ES-I3 (cell line): Measurements from ENCODE around the gene ZCCHC17.
"Not testable (repeated sequence)": the region's sequence is repeated elsewhere in the genome, so short reads cannot be mapped to it uniquely, and the experiment has no call there.

Experiments used
- H3K36me3 ChIP-seq: 2 replicates; pipeline ENCODE4 v1.6.1; 2013; ENCODE audit warnings: mild to moderate bottlenecking, low read length, control low read depth, moderate library complexity; ENCODE audit not compliant: insufficient read depth
- H3K4me1 ChIP-seq: 2 replicates; pipeline ENCODE4 v1.6.1; 2013; ENCODE audit warnings: mild to moderate bottlenecking, control low read depth, low read length; ENCODE audit not compliant: insufficient read depth
- H3K9ac ChIP-seq: 2 replicates; pipeline ENCODE4 v1.6.1; 2013; ENCODE audit warnings: low read depth, mild to moderate bottlenecking, low read length, moderate library complexity
- H3K9me3 ChIP-seq: 2 replicates; pipeline ENCODE4 v1.6.1; 2013; ENCODE audit warnings: mild to moderate bottlenecking, low read length, moderate library complexity; ENCODE audit not compliant: control insufficient read depth, insufficient read depth

Gene ZCCHC17

GRCh38 chr1:31381394-31382294 is 84.8 kb downstream of the ZCCHC17 start:
- H3K9me3 ChIP-seq = no peaks in the 10 kb centered on the region
- no peaks in the 10 kb centered on the region for H3K36me3 ChIP-seq
- H3K4me1 ChIP-seq = peaks cover 5% of the 10 kb centered on the region
- H3K9ac ChIP-seq = no peak overlapping the region

GRCh38 chr1:31382379-31382989 is 85.7 kb downstream of the ZCCHC17 start:
- Histone ChIP-seq H3K9me3 (no peaks in the 10 kb centered on the region), H3K4me1 (peaks cover 4% of the 10 kb centered on the region; the same call in 1 of the 2 replicates), H3K9ac (no peak overlapping the region), H3K36me3 (no peaks in the 10 kb centered on the region)

GRCh38 chr1:31383967-31384366 is 87.1 kb downstream of the ZCCHC17 start:
- Histone ChIP-seq H3K9me3 (no peaks in the 10 kb centered on the region), H3K36me3 (no peaks in the 10 kb centered on the region), H3K4me1 (peaks cover 4% of the 10 kb centered on the region; the same call in 1 of the 2 replicates), H3K9ac (no peak overlapping the region)

- H3K9me3 ChIP-seq, H3K4me1 ChIP-seq, H3K36me3 ChIP-seq, H3K9ac ChIP-seq: not testable (repeated sequence)
Measured at GRCh38 chr1:31386576-31387243, 89.9 kb downstream of the ZCCHC17 start.

GRCh38 chr1:31387612-31388011 is 90.8 kb downstream of the ZCCHC17 start:
- Histone ChIP-seq H3K4me1 (peaks cover 4% of the 10 kb centered on the region; the same call in 1 of the 2 replicates), H3K36me3 (no peaks in the 10 kb centered on the region), H3K9ac (no peak overlapping the region), H3K9me3 (no peaks in the 10 kb centered on the region)

- Histone ChIP-seq H3K4me1 (peaks cover 4% of the 10 kb centered on the region; the same call in 1 of the 2 replicates), H3K9ac (no peak overlapping the region), H3K9me3 (no peaks in the 10 kb centered on the region), H3K36me3 (no peaks in the 10 kb centered on the region)
Measured at GRCh38 chr1:31389616-31390015, 92.8 kb downstream of the ZCCHC17 start.

GRCh38 chr1:31390071-31390470 is 93.2 kb downstream of the ZCCHC17 start:
- Histone ChIP-seq H3K36me3 (no peaks in the 10 kb centered on the region), H3K9ac (no peak overlapping the region), H3K9me3 (no peaks in the 10 kb centered on the region), H3K4me1 (peaks cover 4% of the 10 kb centered on the region; the same call in 1 of the 2 replicates)

- Histone ChIP-seq H3K9ac (no peak overlapping the region), H3K4me1 (peaks cover 7% of the 10 kb centered on the region; the same call in 1 of the 2 replicates), H3K9me3 (no peaks in the 10 kb centered on the region), H3K36me3 (no peaks in the 10 kb centered on the region)
Measured at GRCh38 chr1:31393463-31393862, 96.6 kb downstream of the ZCCHC17 start.

- no peaks in the 10 kb centered on the region for H3K36me3 ChIP-seq
- H3K9me3 ChIP-seq = no peaks in the 10 kb centered on the region
- H3K9ac ChIP-seq = peak overlapping the region; percentile 41
- peaks cover 6% of the 10 kb centered on the region; the same call in 1 of the 2 replicates for H3K4me1 ChIP-seq
Measured at GRCh38 chr1:31394584-31395193, 97.9 kb downstream of the ZCCHC17 start.

- H3K4me1 ChIP-seq = peaks cover 3% of the 10 kb centered on the region; the same call in 1 of the 2 replicates
- no peaks in the 10 kb centered on the region for H3K36me3 ChIP-seq
- no peak overlapping the region for H3K9ac ChIP-seq
- H3K9me3 ChIP-seq = no peaks in the 10 kb centered on the region
Measured at GRCh38 chr1:31396633-31397351, 100.0 kb downstream of the ZCCHC17 start.

- Histone ChIP-seq H3K36me3 (no peaks in the 10 kb centered on the region), H3K4me1 (peaks cover 3% of the 10 kb centered on the region; the same call in 1 of the 2 replicates), H3K9me3 (no peaks in the 10 kb centered on the region), H3K9ac (no peak overlapping the region)
Measured at GRCh38 chr1:31397360-31398095, 100.7 kb downstream of the ZCCHC17 start.

GRCh38 chr1:31398246-31398645 is 101.4 kb downstream of the ZCCHC17 start:
- H3K9me3 ChIP-seq = no peaks in the 10 kb centered on the region
- no peak overlapping the region for H3K9ac ChIP-seq
- peaks cover 3% of the 10 kb centered on the region; the same call in 1 of the 2 replicates for H3K4me1 ChIP-seq
- H3K36me3 ChIP-seq = no peaks in the 10 kb centered on the region

- H3K9me3 ChIP-seq = no peaks in the 10 kb centered on the region
- no peaks in the 10 kb centered on the region for H3K36me3 ChIP-seq
- no peak overlapping the region for H3K9ac ChIP-seq
- peaks cover 3% of the 10 kb centered on the region; the same call in 1 of the 2 replicates for H3K4me1 ChIP-seq
Measured at GRCh38 chr1:31399976-31400375, 103.1 kb downstream of the ZCCHC17 start.
